K562 (cell line): Measurements from ENCODE around the gene PIMREG. TPM values are rescaled to one million over a fixed set of nuclear protein-coding genes. Genes with fewer than 3 reads are reported as not detected.

Source experiments
- ATAC-seq: fragments of 200-7000 bp; cut with Tn5 transposase; 3 replicates; pipeline ENCODE4 v1.9.1; 2020; ENCODE audit warnings: moderate library complexity
- BruUV-seq: library from RNA; stranded (reverse); fragments of 400-500 nt; replicated peaks from 2 replicates; lab custom pipeline; 2021; lab: Mats Ljungman, UMichigan
- CTCF ChIA-PET: fragments of 300-600 bp; formaldehyde crosslinking; extraction: SDS; loops from one replicate; lab custom pipeline; 2021; ENCODE audit warnings: low intra/inter-chr PET ratio; lab: Yijun Ruan, JAX
- POLR2A ChIA-PET: fragments of 300-600, 350-650 bp; sonication (Branson Sonifier 250); formaldehyde crosslinking; extraction: SDS; loops from one replicate; lab custom pipeline; 2021; ENCODE audit warnings: antibody characterized with exemption, inconsistent platforms; lab: Yijun Ruan, JAX
- DNase-seq, 4 experiments: peaks; one replicate each; pipeline versions ENCODE4 v3.0.0 to v3.0.0-alpha.2; 2011 to 2018; ENCODE audit warnings: low spot score in 3 of 4, mixed read lengths in 3 of 4; ENCODE audit errors: extremely low read depth in 1 of 4
- FAIRE-seq: peaks from 2 replicates; lab custom pipeline; 2011; peaks lifted over from hg19 to GRCh38; lab: Jason Lieb, UNC
- H2AFZ ChIP-seq: 2 replicates; pipeline ENCODE4 v1.6.0; 2011; ENCODE audit warnings: low read depth, low read length, control low read depth, inconsistent platforms
- H3K27ac ChIP-seq: fragments of 200-600 bp; 3 replicates; pipeline ENCODE4 v1.8.0; 2011; ENCODE audit warnings: low read depth, mild to moderate bottlenecking, control low read depth, inconsistent platforms, low read length, moderate library complexity, mixed read lengths; ENCODE audit errors: extremely low read depth
- H3K27me3 ChIP-seq, 2 experiments: fragments of 300-600 bp in 1 of 2; 2 replicates in 1 of 2; 3 replicates in 1 of 2; pipeline versions ENCODE4 v1.6.0 to v1.8.0; 2011; ENCODE audit warnings: inconsistent platforms in 2 of 2, low read length in 2 of 2, mild to moderate bottlenecking in 1 of 2, mixed read lengths in 1 of 2, moderate library complexity in 1 of 2; ENCODE audit not compliant: control insufficient read depth in 2 of 2, insufficient read depth in 2 of 2
- H3K36me3 ChIP-seq: fragments of 300-600 bp; 3 replicates; pipeline ENCODE4 v1.8.0; 2011; ENCODE audit warnings: mild to moderate bottlenecking, low read length, inconsistent platforms; ENCODE audit not compliant: control insufficient read depth, insufficient read depth
- H3K4me1 ChIP-seq, 2 experiments: fragments of 200-600 bp in 1 of 2; replicated peaks in 1 of 2; 2 replicates in 1 of 2; 3 replicates in 1 of 2; pipeline versions ENCODE4 v1.5.1 to v1.8.0; 2011; ENCODE audit warnings: inconsistent platforms in 2 of 2, low read length in 2 of 2, mild to moderate bottlenecking in 1 of 2, mixed read lengths in 1 of 2, moderate library complexity in 1 of 2; ENCODE audit not compliant: control insufficient read depth in 2 of 2, insufficient read depth in 2 of 2
- H3K4me2 ChIP-seq: 2 replicates; pipeline ENCODE4 v1.6.1; 2011; ENCODE audit warnings: low read length, control low read depth, inconsistent platforms, mixed read lengths; ENCODE audit not compliant: insufficient read depth
- H3K4me3 ChIP-seq: fragments of 200-600 bp; sonication (generic), shearing (Covaris generic); 2 replicates; pipeline ENCODE4 v1.5.1; 2016; ENCODE audit warnings: control low read depth, inconsistent platforms
- H3K79me2 ChIP-seq: fragments of 200-600 bp; 3 replicates; pipeline ENCODE4 v1.8.0; 2011; ENCODE audit warnings: low read length, inconsistent platforms; ENCODE audit not compliant: control insufficient read depth, insufficient read depth
- H3K9ac ChIP-seq, 2 experiments: 2 replicates each; pipeline versions ENCODE4 v1.6.0 to v1.6.1; 2011; ENCODE audit warnings: low read depth in 2 of 2, low read length in 2 of 2, control low read depth in 1 of 2, inconsistent platforms in 1 of 2, mild to moderate bottlenecking in 1 of 2, mixed read lengths in 1 of 2; ENCODE audit not compliant: insufficient read depth in 1 of 2
- H3K9me1 ChIP-seq: one replicate; pipeline ENCODE4 v1.6.0; 2011; ENCODE audit warnings: inconsistent platforms, mild to moderate bottlenecking, low read length, moderate library complexity; ENCODE audit not compliant: control insufficient read depth, insufficient read depth
- H3K9me3 ChIP-seq: replicated peaks from 2 replicates; pipeline ENCODE4 v1.5.1; 2011; ENCODE audit warnings: low read depth, low read length, inconsistent platforms; ENCODE audit not compliant: control insufficient read depth, insufficient read depth
- H4K20me1 ChIP-seq: replicated peaks from 2 replicates; pipeline ENCODE4 v1.6.1; 2011; ENCODE audit warnings: low read length, inconsistent platforms, mixed read lengths; ENCODE audit not compliant: control insufficient read depth, insufficient read depth
- PTTG1 ChIP-seq: fragments of 450-650 bp; IDR thresholded peaks from 2 replicates; pipeline ENCODE4 v1.6.1; 2016; ENCODE audit warnings: low read depth, mild to moderate bottlenecking, missing genetic modification characterization, missing compliant biosample characterization
- ZNF324 ChIP-seq: fragments of 250-450 bp; sonication (Bioruptor Pico); IDR thresholded peaks from 2 replicates; pipeline ENCODE4 v1.4.0; 2020; ENCODE audit warnings: mild to moderate bottlenecking
- ZNF551 ChIP-seq: fragments of 250-450 bp; sonication (Bioruptor Pico); IDR thresholded peaks from 2 replicates; pipeline ENCODE4 v1.5.0; 2021; ENCODE audit warnings: mild to moderate bottlenecking, moderate library complexity
- ZNF830 ChIP-seq: fragments of 250-450 bp; sonication (Bioruptor Pico); IDR thresholded peaks from 2 replicates; pipeline ENCODE4 v1.5.0; 2021; ENCODE audit warnings: mild to moderate bottlenecking
- WGBS: fragments of 100-300 bp; shearing (Covaris generic); methylation state at CpG from one replicate; pipeline ENCODE4 v1.1.6; 2016; ENCODE audit warnings: low coverage, mixed read lengths; ENCODE audit not compliant: insufficient coverage; ENCODE audit errors: missing lambda C conversion rate; 5-methylcytosine and 5-hydroxymethylcytosine counted together
- in situ Hi-C: fragments of 300-500 bp; cut with MboI; formaldehyde crosslinking; loops from 4 replicates; pipeline ENCODE4 v1.15.0; 2018; ENCODE audit warnings: inconsistent platforms, mixed read lengths
- intact Hi-C: fragments of 100-400 bp; cut with micrococcal nuclease; formaldehyde crosslinking; loops from 2 replicates; pipeline ENCODE4 v1.14.2; 2022
- polyA plus RNA-seq, 8 experiments: library from polyadenylated mRNA; depleted of rRNA in 4 of 8; stranded (reverse) in 5 of 8; unstranded in 3 of 8; fragments of >200 nt; fragmentation: Nextera tagmentation in 2 of 8; fragmentation: Illumina TruSeq in 1 of 8; extraction: Ambion mirVana in 2 of 8; extraction: Trizol in 1 of 8; gene quantifications; 2 replicates each; pipeline versions ENCODE4 v1.2.1 to v1.2.3, GENCODE V29; 2011 to 2014; ENCODE audit warnings: inconsistent platforms in 1 of 8, missing spikeins in 1 of 8
- total RNA-seq, 7 experiments: library from RNA; depleted of rRNA in 6 of 7; stranded (reverse); fragments of >200 nt in 6 of 7; fragmentation: Illumina TruSeq in 2 of 7; extraction: Trizol in 2 of 7; gene quantifications; 2 replicates each; pipeline versions ENCODE4 v1.2.1 to v1.2.3, GENCODE V29; 2011 to 2021; ENCODE audit warnings: low replicate concordance in 1 of 7

PIMREG gene
- total and polyA plus RNA-seq, 9 of the 15 experiments (the other 6 are each of a cell fraction or from before 2014, with no cell fraction given), result 1.1 to 16.7 (median 9.4) TPM

GRCh38 chr17:6453279-6454024 is 9.2 kb downstream of the PIMREG start:
- intact Hi-C loops (loop anchor here (10.0 kb wide), 1 partner anchor 191 kb away; the partner anchor contains the start of genes KIAA0753 and TXNDC17), in situ Hi-C loops (no loop called here)
- Histone ChIP-seq H3K27ac (no peak overlapping the region), H3K27me3 (no peaks in the 10 kb centered on the region), H2AFZ (no peak overlapping the region), H3K4me3 (no peak overlapping the region)
- ATAC-seq (no peak), FAIRE-seq (no peak), DNase-seq (no peak)
- POLR2A ChIA-PET, result interaction anchor here (0.6 to 1.3 kb wide), 3 partner anchors 11 to 343 kb away, joined by 3 to 6 read pairs (median 4); no protein-coding TSS in a partner anchor
- BruUV-seq, result no TSS peak
- WGBS, result 34% methylated on average over 9 of the region's 14 CpGs
- no peak for TF ChIP-seq ZNF830 (CRISPR knock-in tag)
- TF ChIP-seq ZNF551, result no peak
- no peak for TF ChIP-seq ZNF324 (CRISPR knock-in tag)
- TF ChIP-seq PTTG1, result no peak
- TF ChIP-seq, all 486 proteins: peak for 0
- no peaks in the 10 kb centered on the region for H3K36me3 ChIP-seq
- peaks cover 24 to 37% of the 10 kb centered on the region in 2 experiments for H3K4me1 ChIP-seq
- CTCF ChIA-PET, result no interaction called here
- H3K4me2 ChIP-seq, result no peak overlapping the region
- no peaks in the 10 kb centered on the region for H4K20me1 ChIP-seq
- no peaks in the 10 kb centered on the region for H3K9me3 ChIP-seq
- H3K9ac ChIP-seq, result no peak overlapping the region; a peak in 1 of 4 replicates
- H3K9me1 ChIP-seq, result no peaks in the 10 kb centered on the region
- H3K79me2 ChIP-seq, result no peaks in the 10 kb centered on the region
